H9 (cell line): ENCODE measurements around the gene INPP5J. TPM values are rescaled to one million over a fixed set of nuclear protein-coding genes. Genes with fewer than 3 reads are reported as not detected.
A peak's percentile ranks its signal among the peaks of the same experiment; 100 is the strongest.

Experiments used
- DNase-seq: peaks from one replicate; pipeline ENCODE4 v3.0.0-alpha.2; 2017
- H2AFZ ChIP-seq: one replicate; pipeline ENCODE4 v1.6.1; 2013; ENCODE audit warnings: mild to moderate bottlenecking, low read length, control low read depth, moderate library complexity
- H2AK5ac ChIP-seq: 2 replicates; pipeline ENCODE4 v1.6.1; 2013; ENCODE audit warnings: low read length, control low read depth, mixed read lengths; ENCODE audit not compliant: insufficient read length
- H2BK120ac ChIP-seq: one replicate; pipeline ENCODE4 v1.6.1; 2013; ENCODE audit warnings: low read depth, mild to moderate bottlenecking, low read length, control low read depth, inconsistent platforms; ENCODE audit not compliant: poor library complexity, severe bottlenecking
- H2BK12ac ChIP-seq: 2 replicates; pipeline ENCODE4 v1.6.1; 2013; ENCODE audit warnings: low read length, control low read depth, mixed read lengths, low read depth; ENCODE audit not compliant: insufficient read length
- H2BK15ac ChIP-seq: 2 replicates; pipeline ENCODE4 v1.6.1; 2013; ENCODE audit warnings: low read depth, low read length, control low read depth
- H2BK20ac ChIP-seq: one replicate; pipeline ENCODE4 v1.6.1; 2013; ENCODE audit warnings: low read depth, mild to moderate bottlenecking, low read length, control low read depth, inconsistent platforms; ENCODE audit not compliant: poor library complexity, severe bottlenecking
- H2BK5ac ChIP-seq: 2 replicates; pipeline ENCODE4 v1.6.1; 2013; ENCODE audit warnings: low read length, control low read depth, mixed read lengths; ENCODE audit not compliant: insufficient read length
- H3K14ac ChIP-seq: 2 replicates; pipeline ENCODE4 v1.6.1; 2013; ENCODE audit warnings: low read length, control low read depth; ENCODE audit not compliant: insufficient read depth
- H3K18ac ChIP-seq: 2 replicates; pipeline ENCODE4 v1.6.1; 2013; ENCODE audit warnings: low read depth, mild to moderate bottlenecking, mixed read lengths, low read length, control low read depth; ENCODE audit not compliant: insufficient read length
- H3K23ac ChIP-seq: 2 replicates; pipeline ENCODE4 v1.6.1; 2013; ENCODE audit warnings: low read length, control low read depth, mixed read lengths, low read depth; ENCODE audit not compliant: insufficient read length
- H3K23me2 ChIP-seq: 2 replicates; pipeline ENCODE4 v1.6.1; 2013; ENCODE audit warnings: low read depth, mild to moderate bottlenecking, mixed read lengths, low read length, control low read depth; ENCODE audit not compliant: insufficient read length, poor library complexity, severe bottlenecking
- H3K27ac ChIP-seq: 2 replicates; pipeline ENCODE4 v1.5.1; 2013; ENCODE audit warnings: low read length, control low read depth, mixed read lengths, low read depth; ENCODE audit not compliant: insufficient read length
- H3K27me3 ChIP-seq: 2 replicates; pipeline ENCODE4 v1.6.1; 2013; ENCODE audit warnings: low read length, control low read depth, inconsistent platforms; ENCODE audit not compliant: insufficient read depth
- H3K4ac ChIP-seq: 2 replicates; pipeline ENCODE4 v1.6.1; 2013; ENCODE audit warnings: low read depth, mild to moderate bottlenecking, control low read depth, inconsistent platforms, low read length, moderate library complexity
- H3K4me1 ChIP-seq: 2 replicates; pipeline ENCODE4 v1.6.1; 2013; ENCODE audit warnings: low read length, control low read depth, inconsistent platforms; ENCODE audit not compliant: insufficient read depth
- H3K4me2 ChIP-seq: 2 replicates; pipeline ENCODE4 v1.6.1; 2013; ENCODE audit warnings: low read length, control low read depth, mixed read lengths; ENCODE audit not compliant: insufficient read length, insufficient read depth
- H3K56ac ChIP-seq: 2 replicates; pipeline ENCODE4 v1.6.1; 2013; ENCODE audit warnings: low read depth, mild to moderate bottlenecking, mixed read lengths, low read length, control low read depth; ENCODE audit not compliant: insufficient read length
- H3K79me1 ChIP-seq: 2 replicates; pipeline ENCODE4 v1.6.1; 2013; ENCODE audit warnings: low read depth, mild to moderate bottlenecking, moderate library complexity, low read length, control low read depth, inconsistent platforms; ENCODE audit not compliant: insufficient read depth, poor library complexity, severe bottlenecking
- H3K79me2 ChIP-seq: 2 replicates; pipeline ENCODE4 v1.6.1; 2013; ENCODE audit warnings: low read length, control low read depth, inconsistent platforms; ENCODE audit not compliant: insufficient read depth
- H3K9ac ChIP-seq: 2 replicates; pipeline ENCODE4 v1.6.1; 2013; ENCODE audit warnings: low read length, control low read depth, mixed read lengths; ENCODE audit not compliant: insufficient read length; ENCODE audit errors: extremely low read depth
- H3K9me3 ChIP-seq: one replicate; pipeline ENCODE4 v1.6.1; 2013; ENCODE audit warnings: low read depth, low read length, inconsistent platforms; ENCODE audit not compliant: control insufficient read depth
- H3T11ph ChIP-seq: one replicate; pipeline ENCODE4 v1.6.1; 2013; ENCODE audit warnings: mild to moderate bottlenecking, low read length, control low read depth, inconsistent platforms
- H4K20me1 ChIP-seq: one replicate; pipeline ENCODE4 v1.6.1; 2013; ENCODE audit not compliant: control insufficient read depth, insufficient read length, insufficient read depth
- H4K5ac ChIP-seq: 2 replicates; pipeline ENCODE4 v1.6.1; 2013; ENCODE audit warnings: low read depth, mild to moderate bottlenecking, mixed read lengths, low read length, control low read depth; ENCODE audit not compliant: insufficient read length
- H4K8ac ChIP-seq: replicated peaks from 2 replicates; pipeline ENCODE4 v1.6.1; 2013; ENCODE audit warnings: low read length, control low read depth, mixed read lengths, low read depth; ENCODE audit not compliant: insufficient read length
- H4K91ac ChIP-seq: 2 replicates; pipeline ENCODE4 v1.6.1; 2013; ENCODE audit warnings: low read depth, mild to moderate bottlenecking, moderate library complexity, mixed read lengths, low read length, control low read depth; ENCODE audit not compliant: insufficient read length
- H3K27ac Mint-ChIP-seq, 3 experiments: 2 replicates in 2 of 3; 3 replicates in 1 of 3; pipeline ENCODE4 v1.8.0; 2020 to 2021; ENCODE audit warnings: mixed read lengths in 3 of 3, mild to moderate bottlenecking in 1 of 3, moderate library complexity in 1 of 3
- H3K27me3 Mint-ChIP-seq: 2 replicates; pipeline ENCODE4 v1.8.0; 2021; ENCODE audit warnings: low read depth, mild to moderate bottlenecking, moderate library complexity, mixed read lengths
- H3K36me3 Mint-ChIP-seq, 3 experiments: 2 replicates in 2 of 3; 3 replicates in 1 of 3; pipeline ENCODE4 v1.8.0; 2020 to 2021; ENCODE audit warnings: low read depth in 3 of 3, mixed read lengths in 3 of 3; ENCODE audit not compliant: insufficient read depth in 1 of 3
- H3K4me1 Mint-ChIP-seq, 2 experiments: 2 replicates each; pipeline ENCODE4 v1.8.0; 2020; ENCODE audit warnings: mixed read lengths in 2 of 2
- H3K4me3 Mint-ChIP-seq, 2 experiments: 2 replicates in 1 of 2; 3 replicates in 1 of 2; pipeline ENCODE4 v1.8.0; 2020 to 2021; ENCODE audit warnings: mild to moderate bottlenecking in 2 of 2, mixed read lengths in 2 of 2, moderate library complexity in 1 of 2
- H3K9me3 Mint-ChIP-seq, 2 experiments: 2 replicates in 1 of 2; 3 replicates in 1 of 2; pipeline ENCODE4 v1.8.0; 2020; ENCODE audit warnings: mild to moderate bottlenecking in 2 of 2, mixed read lengths in 2 of 2, moderate library complexity in 1 of 2
- WGBS: extraction: QIAGEN DNeasy Blood & Tissue Kit; methylation state at CpG from one replicate; pipeline ENCODE4 v1.1.7; 2013; ENCODE audit warnings: missing lambda C conversion rate, low lambda C conversion rate, mixed read lengths; ENCODE audit not compliant: insufficient read length; ENCODE audit errors: extremely low coverage; 5-methylcytosine and 5-hydroxymethylcytosine counted together
- total RNA-seq: library from RNA; stranded (reverse); gene quantifications from 2 replicates; pipeline ENCODE4 v1.2.1, GENCODE V29; 2021
- TF ChIP-seq, protein P1 (sequence below): fragments of 200-600 bp; sonication (generic); conservative IDR thresholded peaks from 3 replicates; pipeline ENCODE4 v1.8.0; 2021; ENCODE audit warnings: antibody characterized with exemption, mild to moderate bottlenecking

The INPP5J gene
- total RNA-seq, 1 experiment from 2014 or later: 4.9 TPM

DNA sequence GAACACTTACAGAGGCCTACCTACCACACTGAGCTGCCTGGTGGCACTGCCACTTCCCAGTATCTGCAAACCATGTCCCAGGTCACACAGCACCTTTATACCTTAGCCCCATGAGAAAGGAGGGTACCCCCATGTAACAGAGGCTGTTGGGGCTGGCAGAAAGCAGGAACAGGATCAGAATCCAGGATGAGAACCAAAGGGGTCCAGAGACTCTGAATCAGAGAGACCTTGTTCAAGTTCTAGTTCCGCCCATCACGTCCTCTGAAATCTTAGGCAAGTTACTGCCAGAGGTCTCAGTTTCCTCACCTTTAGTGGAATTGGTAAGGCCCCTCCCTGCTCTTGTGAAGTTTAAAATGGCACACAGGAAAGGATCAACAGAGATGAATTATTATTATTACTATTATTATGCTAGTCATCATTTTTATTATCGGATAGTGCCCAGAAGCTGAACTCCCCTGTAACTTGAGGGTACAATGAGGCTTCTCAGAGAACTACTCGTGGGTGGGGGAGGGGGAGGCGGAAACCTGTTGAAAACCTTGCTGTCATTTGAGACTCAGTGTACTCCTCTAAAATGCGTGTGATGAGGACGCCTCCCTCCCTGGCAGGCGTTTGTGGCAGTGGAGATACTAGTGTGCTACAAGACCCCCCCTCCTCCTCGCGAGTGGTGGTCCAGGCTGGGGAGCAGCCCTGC lies 24.7 kb upstream of the INPP5J start:
- no peak overlapping the region for H2BK15ac ChIP-seq
- H2AK5ac ChIP-seq: no peak overlapping the region
- no peaks in the 10 kb centered on the region for H3K27me3 Mint-ChIP-seq
- no peak overlapping the region for H3K4ac ChIP-seq
- H3K9me3 Mint-ChIP-seq: no peaks in the 10 kb centered on the region; a peak in 1 of 5 replicates
- H4K5ac ChIP-seq: no peak overlapping the region
- H3K79me1 ChIP-seq: no peaks in the 10 kb centered on the region
- no peak overlapping the region for H4K91ac ChIP-seq
- H3K79me2 ChIP-seq: no peaks in the 10 kb centered on the region
- H3K4me3 Mint-ChIP-seq: peak overlapping the region in 1 of 2 experiments; percentile 63; a peak in 3 of 5 replicates
- H3K9ac ChIP-seq: no peak overlapping the region
- no peaks in the 10 kb centered on the region for H3K27me3 ChIP-seq
- no peak overlapping the region for H3K27ac ChIP-seq
- H4K20me1 ChIP-seq: no peaks in the 10 kb centered on the region
- no peak overlapping the region for H3K14ac ChIP-seq
- H3K36me3 Mint-ChIP-seq: peaks cover 3 to 9% (median 3%) of the 10 kb centered on the region in 3 experiments; a peak in 4 of 7 replicates
- H3K18ac ChIP-seq: no peak overlapping the region
- H3T11ph ChIP-seq: no peak overlapping the region
- WGBS: no CpG with 5 or more reads among the region's 10 CpGs
- no peak overlapping the region for H2BK12ac ChIP-seq
- TF ChIP-seq, protein P1, sequence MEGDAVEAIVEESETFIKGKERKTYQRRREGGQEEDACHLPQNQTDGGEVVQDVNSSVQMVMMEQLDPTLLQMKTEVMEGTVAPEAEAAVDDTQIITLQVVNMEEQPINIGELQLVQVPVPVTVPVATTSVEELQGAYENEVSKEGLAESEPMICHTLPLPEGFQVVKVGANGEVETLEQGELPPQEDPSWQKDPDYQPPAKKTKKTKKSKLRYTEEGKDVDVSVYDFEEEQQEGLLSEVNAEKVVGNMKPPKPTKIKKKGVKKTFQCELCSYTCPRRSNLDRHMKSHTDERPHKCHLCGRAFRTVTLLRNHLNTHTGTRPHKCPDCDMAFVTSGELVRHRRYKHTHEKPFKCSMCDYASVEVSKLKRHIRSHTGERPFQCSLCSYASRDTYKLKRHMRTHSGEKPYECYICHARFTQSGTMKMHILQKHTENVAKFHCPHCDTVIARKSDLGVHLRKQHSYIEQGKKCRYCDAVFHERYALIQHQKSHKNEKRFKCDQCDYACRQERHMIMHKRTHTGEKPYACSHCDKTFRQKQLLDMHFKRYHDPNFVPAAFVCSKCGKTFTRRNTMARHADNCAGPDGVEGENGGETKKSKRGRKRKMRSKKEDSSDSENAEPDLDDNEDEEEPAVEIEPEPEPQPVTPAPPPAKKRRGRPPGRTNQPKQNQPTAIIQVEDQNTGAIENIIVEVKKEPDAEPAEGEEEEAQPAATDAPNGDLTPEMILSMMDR: no peak
- no peak overlapping the region; a peak in 1 of 7 replicates for H3K27ac Mint-ChIP-seq
- H3K4me1 Mint-ChIP-seq: peaks cover 4 to 26% of the 10 kb centered on the region in 2 experiments
- H3K23ac ChIP-seq: no peak overlapping the region
- 0 out of 2 replicates have a peak, but pooled peaks cover 3% of the 10 kb centered on the region for H3K4me1 ChIP-seq
- H3K23me2 ChIP-seq: peaks cover 6% of the 10 kb centered on the region
- H3K4me2 ChIP-seq: peak overlapping the region; percentile 58
- no peak for DNase-seq
- H2BK20ac ChIP-seq: no peak overlapping the region
- H2AFZ ChIP-seq: no peak overlapping the region
- no peak overlapping the region for H2BK5ac ChIP-seq
- H2BK120ac ChIP-seq: no peak overlapping the region
- H3K56ac ChIP-seq: no peak overlapping the region
- H3K9me3 ChIP-seq: no peaks in the 10 kb centered on the region
- no peak overlapping the region for H4K8ac ChIP-seq
